IPS-18a (cell line): Measurements from ENCODE around the gene ACER1.

Experiments used
- H3K27ac ChIP-seq: one replicate; pipeline ENCODE4 v1.5.1; 2013; ENCODE audit warnings: low read length
- H3K27me3 ChIP-seq: one replicate; pipeline ENCODE4 v1.6.1; 2013; ENCODE audit warnings: mild to moderate bottlenecking, low read length; ENCODE audit not compliant: control insufficient read depth, insufficient read depth
- H3K36me3 ChIP-seq: one replicate; pipeline ENCODE4 v1.6.1; 2013; ENCODE audit warnings: low read depth, low read length; ENCODE audit not compliant: control insufficient read depth
- H3K4me1 ChIP-seq: one replicate; pipeline ENCODE4 v1.6.1; 2013; ENCODE audit warnings: low read depth, low read length; ENCODE audit not compliant: control insufficient read depth
- H3K4me3 ChIP-seq: one replicate; pipeline ENCODE4 v1.5.1; 2013; ENCODE audit warnings: low read length
- H3K9ac ChIP-seq: one replicate; pipeline ENCODE4 v1.6.1; 2013; ENCODE audit warnings: mild to moderate bottlenecking, low read length, moderate library complexity
- H3K9me3 ChIP-seq: one replicate; pipeline ENCODE4 v1.6.1; 2013; ENCODE audit warnings: low read depth, low read length; ENCODE audit not compliant: control insufficient read depth

Gene ACER1

DNA sequence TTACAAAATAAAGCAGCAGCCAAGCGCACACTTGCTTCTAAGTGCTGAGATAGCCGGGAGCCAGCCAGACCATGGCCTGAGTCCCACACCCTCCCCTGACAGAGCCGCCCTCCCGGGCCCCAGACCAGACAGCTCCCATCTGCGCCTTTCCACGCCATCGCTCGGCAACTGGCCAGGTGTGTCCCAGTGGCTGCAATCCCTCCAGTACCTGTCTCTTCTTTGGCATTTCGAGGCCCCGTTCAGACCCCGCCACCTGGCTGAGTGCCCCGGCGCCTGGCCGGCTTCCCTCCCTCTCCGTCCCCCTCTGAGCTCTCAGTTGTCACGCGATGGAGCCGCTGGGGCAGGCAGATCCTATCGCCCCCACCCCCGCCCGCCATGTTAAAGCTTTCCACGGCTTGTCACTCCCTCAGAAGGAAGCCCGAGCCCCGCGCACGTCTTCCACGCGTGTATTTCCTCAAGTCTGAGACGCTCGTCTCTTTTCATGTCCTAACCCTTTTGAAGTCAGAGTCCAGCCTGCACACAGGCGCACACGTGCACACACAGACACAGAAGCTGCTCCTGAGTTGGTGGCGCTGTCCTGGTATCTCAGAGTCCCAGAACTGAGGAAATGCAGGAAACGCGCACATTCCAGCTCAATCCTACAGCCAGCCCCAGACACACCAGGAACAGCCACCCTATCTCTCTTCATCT lies 61.5 kb downstream of the ACER1 start:
- Histone ChIP-seq H3K4me3 (no peak overlapping the region), H3K27me3 (no peaks in the 10 kb centered on the region), H3K9ac (no peak overlapping the region), H3K4me1 (peaks cover 37% of the 10 kb centered on the region), H3K36me3 (peaks cover 24% of the 10 kb centered on the region), H3K9me3 (no peaks in the 10 kb centered on the region), H3K27ac (no peak overlapping the region)

DNA sequence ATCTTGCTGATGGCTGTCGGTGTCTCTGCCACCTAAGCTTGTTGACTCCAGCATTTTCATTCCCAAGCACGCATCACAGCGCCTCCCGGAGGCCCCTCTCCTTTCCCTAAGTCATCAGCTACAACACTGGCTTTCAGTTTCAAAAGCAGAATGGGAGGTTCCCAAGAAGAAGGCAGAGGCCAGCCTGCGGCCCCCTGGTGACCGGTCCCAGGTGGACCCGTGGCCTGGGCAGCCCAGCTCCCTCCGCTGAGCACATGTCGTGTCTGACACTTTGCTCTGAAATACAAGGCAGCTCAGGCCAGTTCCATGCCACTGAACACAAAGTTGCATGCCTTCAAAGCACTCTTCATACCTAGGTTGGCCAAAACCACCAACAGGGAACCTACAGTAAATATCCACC lies 62.2 kb downstream of the ACER1 start:
- Histone ChIP-seq H3K9me3 (no peaks in the 10 kb centered on the region), H3K4me1 (peaks cover 37% of the 10 kb centered on the region), H3K9ac (no peak overlapping the region), H3K36me3 (peaks cover 24% of the 10 kb centered on the region), H3K4me3 (no peak overlapping the region), H3K27ac (no peak overlapping the region), H3K27me3 (no peaks in the 10 kb centered on the region)

DNA sequence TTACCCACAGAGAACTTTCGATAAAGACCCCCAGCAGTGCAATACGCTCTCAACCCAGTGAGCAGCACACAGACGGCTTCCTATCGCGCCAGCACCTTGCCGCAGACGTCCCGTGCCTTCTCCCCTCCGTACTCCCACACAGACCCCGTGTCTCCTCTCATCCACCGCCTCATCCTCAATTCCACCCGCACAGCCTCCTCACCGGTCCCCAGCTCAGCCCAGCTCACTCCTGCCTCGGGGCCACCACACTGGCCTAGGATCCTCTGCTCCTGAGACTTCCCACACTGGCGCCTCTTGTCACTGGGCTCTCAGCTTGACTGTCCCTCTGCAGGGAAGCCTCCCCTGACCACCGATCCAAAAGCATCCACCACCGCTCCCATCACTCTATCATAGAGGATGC lies 62.6 kb downstream of the ACER1 start:
- no peaks in the 10 kb centered on the region for H3K27me3 ChIP-seq
- peaks cover 37% of the 10 kb centered on the region for H3K4me1 ChIP-seq
- H3K27ac ChIP-seq = no peak overlapping the region
- peaks cover 24% of the 10 kb centered on the region for H3K36me3 ChIP-seq
- no peaks in the 10 kb centered on the region for H3K9me3 ChIP-seq
- no peak overlapping the region for H3K9ac ChIP-seq
- no peak overlapping the region for H3K4me3 ChIP-seq

DNA sequence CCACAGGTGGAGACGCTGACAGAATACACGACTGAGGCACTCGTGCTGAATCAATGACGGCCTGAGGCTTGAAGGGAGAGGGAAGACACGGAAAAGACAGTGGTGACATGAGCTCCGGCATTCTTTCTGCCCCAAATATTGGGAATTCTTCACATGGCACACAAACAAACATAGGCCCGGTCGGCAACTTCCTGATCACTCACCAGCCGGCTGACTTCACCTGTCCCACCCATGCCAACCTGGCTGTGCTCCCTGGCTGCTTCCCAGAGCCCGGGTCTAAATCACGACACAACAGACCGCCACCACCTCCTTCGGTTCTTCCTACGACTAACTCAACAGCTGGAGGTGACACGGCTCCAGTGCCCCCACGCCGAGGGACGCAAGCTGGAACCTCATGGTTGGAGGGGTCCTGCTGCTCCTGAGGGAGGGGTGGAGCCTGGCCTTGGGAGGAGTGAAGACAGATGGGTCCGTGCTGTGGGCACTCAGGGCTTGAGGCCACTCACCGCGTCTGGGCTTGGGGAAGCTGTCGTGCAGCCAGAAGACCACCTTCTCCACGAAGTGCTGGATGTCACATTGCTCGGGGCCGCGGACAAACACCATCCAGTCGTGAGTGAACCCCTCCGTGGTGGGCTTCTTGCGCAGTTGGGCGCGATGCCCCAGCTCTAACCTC lies 63.2 kb downstream of the ACER1 start:
- H3K9me3 ChIP-seq = no peaks in the 10 kb centered on the region
- no peak overlapping the region for H3K9ac ChIP-seq
- peaks cover 24% of the 10 kb centered on the region for H3K36me3 ChIP-seq
- H3K27me3 ChIP-seq = no peaks in the 10 kb centered on the region
- peaks cover 37% of the 10 kb centered on the region for H3K4me1 ChIP-seq
- H3K4me3 ChIP-seq = no peak overlapping the region
- no peak overlapping the region for H3K27ac ChIP-seq

DNA sequence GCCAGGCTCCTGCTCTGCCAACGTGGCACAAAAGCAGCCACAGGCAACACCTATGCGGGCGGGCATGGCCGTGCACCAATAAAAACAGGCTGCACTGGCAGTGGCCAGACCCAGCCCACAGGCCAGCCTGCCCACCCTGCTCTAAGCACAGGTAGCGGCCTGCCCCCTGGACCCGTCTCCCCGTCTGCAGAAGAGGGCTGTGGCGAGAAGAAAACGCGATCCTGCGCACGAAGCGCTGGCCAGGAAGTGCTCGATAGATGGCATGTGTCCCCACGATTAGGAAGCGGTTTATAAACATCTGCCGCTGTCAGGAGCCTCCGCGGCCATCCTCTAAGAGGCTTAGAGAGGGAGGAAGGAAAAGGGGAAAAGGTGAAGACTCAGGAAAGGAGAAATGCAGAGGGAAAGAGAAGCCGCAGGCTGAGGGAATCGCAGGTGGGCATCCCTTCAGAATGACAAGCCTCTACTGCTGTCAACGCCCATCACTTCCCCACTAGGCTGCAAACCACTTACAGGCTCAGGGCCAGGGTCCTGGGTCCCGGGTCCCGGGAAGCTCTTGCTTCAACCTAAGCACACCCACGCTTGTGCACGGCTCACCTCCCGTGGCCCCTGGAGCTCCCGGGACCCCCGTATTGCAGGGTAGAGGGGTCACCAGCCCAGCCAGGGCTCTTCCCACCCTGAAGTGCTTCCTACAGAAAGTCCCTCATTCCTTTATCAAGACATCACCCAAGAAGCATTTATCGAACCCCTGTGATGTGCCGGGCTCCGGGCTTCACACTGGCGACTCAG lies 64.1 kb downstream of the ACER1 start:
- Histone ChIP-seq H3K9ac (no peak overlapping the region), H3K4me1 (peaks cover 29% of the 10 kb centered on the region), H3K27ac (no peak overlapping the region), H3K9me3 (no peaks in the 10 kb centered on the region), H3K27me3 (no peaks in the 10 kb centered on the region), H3K4me3 (no peak overlapping the region), H3K36me3 (peaks cover 24% of the 10 kb centered on the region)

DNA sequence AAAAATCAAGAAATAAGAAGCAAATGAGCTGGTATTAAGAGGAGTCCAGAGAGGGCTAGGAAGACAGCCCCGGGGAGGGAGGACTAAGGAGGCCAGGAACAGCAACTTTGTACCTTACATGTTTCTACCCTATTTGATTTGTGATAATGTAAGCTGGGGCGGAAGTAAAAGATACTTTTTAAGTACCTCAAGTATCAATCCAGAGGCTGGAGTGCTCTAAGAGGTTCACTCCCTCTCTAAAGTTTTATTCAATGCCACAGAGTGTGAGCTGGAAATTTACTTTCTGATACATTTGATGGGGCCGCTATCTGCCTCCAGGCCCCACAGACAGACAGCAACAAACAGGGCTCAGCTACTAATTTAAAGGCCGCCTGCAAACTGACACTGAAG lies 65.0 kb downstream of the ACER1 start:
- Histone ChIP-seq H3K9ac (no peak overlapping the region), H3K9me3 (no peaks in the 10 kb centered on the region), H3K4me3 (no peak overlapping the region), H3K27me3 (no peaks in the 10 kb centered on the region), H3K36me3 (peaks cover 24% of the 10 kb centered on the region), H3K27ac (no peak overlapping the region), H3K4me1 (peaks cover 20% of the 10 kb centered on the region)

DNA sequence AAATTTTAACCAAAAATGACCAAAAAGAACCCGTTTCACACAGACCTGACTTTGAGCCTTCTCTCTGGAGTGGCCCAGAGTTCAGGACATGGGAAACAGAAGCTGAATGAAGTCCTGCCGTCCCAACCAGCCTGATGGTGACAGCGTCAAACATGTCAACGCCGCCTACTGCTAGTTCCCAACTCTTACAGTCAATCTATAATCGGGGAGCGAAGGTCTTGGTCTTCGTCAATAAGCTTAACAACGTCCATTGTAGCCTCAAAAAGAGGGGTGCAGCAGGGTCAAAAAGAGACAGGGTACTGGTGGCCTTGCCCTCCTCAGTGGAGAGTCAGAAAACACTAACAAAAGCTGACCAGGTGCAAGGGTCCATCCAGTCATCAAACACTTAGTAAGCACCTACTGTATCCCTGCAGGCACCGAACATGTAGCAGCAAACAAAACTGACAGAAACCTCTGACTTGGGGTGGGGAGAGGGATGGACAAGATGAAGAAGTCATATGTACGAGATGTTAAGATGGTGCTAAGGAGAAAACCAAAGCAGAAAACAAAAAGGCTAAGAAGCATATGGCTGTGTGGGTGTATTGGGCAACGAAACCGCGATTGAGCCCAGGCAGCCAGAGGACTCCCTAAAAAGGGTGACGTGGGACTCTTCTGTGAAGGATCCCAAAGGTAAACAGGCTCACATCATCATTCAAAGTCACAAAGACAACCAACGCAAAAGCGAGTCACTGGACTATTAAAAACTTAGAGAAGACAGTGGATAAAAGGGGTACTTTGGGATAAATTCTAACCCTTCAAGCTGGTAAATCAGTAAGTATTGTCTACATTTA lies 65.6 kb downstream of the ACER1 start:
- Histone ChIP-seq H3K9ac (no peak overlapping the region), H3K4me1 (peaks cover 14% of the 10 kb centered on the region), H3K4me3 (no peak overlapping the region), H3K36me3 (peaks cover 24% of the 10 kb centered on the region), H3K27ac (no peak overlapping the region), H3K9me3 (no peaks in the 10 kb centered on the region), H3K27me3 (no peaks in the 10 kb centered on the region)

DNA sequence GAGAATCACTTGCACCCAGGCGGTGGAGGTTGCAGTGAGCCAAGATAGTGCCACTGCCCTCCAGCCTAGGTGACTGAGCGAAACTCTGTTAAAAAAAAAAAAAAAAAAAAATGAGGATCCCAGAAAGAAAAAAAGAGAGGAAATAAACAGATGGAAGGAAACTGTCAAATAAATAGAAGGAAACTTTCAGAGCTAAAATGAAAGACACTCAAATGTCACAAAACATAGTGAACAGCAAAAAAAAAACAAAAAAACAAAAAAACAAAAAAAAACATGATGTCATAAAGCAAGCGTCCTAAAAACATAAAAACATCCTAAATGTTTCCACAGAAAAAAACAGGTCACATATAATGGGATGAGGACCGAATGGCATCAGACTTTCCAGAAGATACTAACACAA lies 68.6 kb downstream of the ACER1 start:
- Histone ChIP-seq H3K27me3 (no peaks in the 10 kb centered on the region), H3K9me3 (no peaks in the 10 kb centered on the region), H3K4me3 (no peak overlapping the region), H3K4me1 (no peaks in the 10 kb centered on the region), H3K27ac (no peak overlapping the region), H3K9ac (no peak overlapping the region), H3K36me3 (peaks cover 35% of the 10 kb centered on the region)

DNA sequence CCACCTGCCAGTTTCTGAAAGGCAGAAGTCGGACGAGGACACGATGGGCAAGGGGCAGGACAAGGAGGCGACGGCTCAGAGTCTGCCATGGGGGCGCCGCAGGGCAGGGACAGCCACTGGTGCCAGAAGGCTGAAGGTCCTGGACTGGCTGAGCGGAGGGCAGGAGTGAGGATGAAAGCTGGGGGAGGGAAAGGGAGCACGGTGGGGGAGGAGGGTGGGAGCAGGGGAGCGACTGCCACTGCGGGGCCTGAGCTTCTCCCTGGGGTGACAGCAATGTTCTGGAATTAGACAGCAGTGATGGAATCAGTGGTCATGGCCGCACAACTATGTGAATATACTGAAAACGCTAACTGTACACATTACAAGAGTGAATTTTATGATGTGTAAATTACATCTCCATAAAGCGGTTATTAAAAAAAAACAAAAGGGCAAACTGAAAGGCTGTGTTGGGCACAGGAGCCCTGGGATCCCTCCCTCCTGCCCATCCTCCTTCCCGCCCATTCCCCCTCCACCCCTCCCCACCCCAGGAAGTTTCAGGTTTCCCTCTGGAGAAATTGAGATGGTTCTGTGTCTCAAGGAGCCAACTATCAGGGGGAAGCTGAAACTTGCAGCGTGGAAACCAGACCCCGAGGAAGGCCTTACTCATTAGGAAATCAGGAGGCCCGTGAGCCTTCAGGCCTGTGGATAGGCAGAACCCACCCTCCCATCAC lies 69.5 kb downstream of the ACER1 start:
- Histone ChIP-seq H3K4me3 (no peak overlapping the region), H3K36me3 (peaks cover 37% of the 10 kb centered on the region), H3K4me1 (no peaks in the 10 kb centered on the region), H3K27ac (peak overlapping the region; percentile 75), H3K9me3 (no peaks in the 10 kb centered on the region), H3K27me3 (no peaks in the 10 kb centered on the region), H3K9ac (no peak overlapping the region)

DNA sequence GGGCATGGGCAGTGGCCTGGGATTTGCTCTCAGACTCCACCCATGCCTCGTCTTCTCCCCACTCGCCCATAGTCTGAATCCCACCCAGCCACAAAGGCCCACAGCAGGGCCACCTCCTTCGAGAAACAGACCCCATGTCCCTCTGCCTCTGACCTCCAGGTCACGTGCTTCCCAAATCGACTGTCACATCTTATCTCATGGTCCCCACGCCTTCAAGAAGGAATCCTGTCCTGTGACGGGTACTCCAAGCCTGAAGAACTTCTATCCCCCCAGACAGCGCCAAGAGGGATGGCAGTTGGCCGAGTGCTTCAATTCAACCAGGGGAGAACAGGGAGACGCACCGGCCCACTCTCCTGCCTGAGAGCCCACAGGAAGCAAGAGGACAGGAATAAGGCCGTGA lies 70.1 kb downstream of the ACER1 start:
- no peaks in the 10 kb centered on the region for H3K4me1 ChIP-seq
- no peak overlapping the region for H3K27ac ChIP-seq
- peaks cover 34% of the 10 kb centered on the region for H3K36me3 ChIP-seq
- H3K9ac ChIP-seq = no peak overlapping the region
- H3K27me3 ChIP-seq = no peaks in the 10 kb centered on the region
- H3K4me3 ChIP-seq = no peak overlapping the region
- no peaks in the 10 kb centered on the region for H3K9me3 ChIP-seq

DNA sequence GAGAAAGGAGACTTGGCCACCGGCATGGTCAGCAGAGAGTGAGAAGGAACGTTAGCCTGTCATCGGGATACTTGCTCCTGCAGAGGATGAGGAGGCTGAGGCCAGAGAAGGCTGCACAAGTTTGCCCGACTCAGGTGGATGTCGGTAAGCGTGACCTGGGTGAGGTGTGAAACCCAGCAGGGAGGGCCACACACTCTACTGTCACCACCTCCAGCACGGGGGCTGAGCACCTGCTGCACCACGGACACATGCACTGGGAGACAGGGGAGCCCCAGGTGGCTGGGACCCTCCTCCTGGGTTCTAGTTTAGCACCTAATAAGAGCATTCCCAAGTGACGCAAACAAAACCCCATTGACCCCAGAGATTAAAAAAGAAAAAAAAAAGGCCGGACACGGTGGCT lies 70.9 kb downstream of the ACER1 start:
- Histone ChIP-seq H3K4me3 (no peak overlapping the region), H3K9me3 (no peaks in the 10 kb centered on the region), H3K4me1 (no peaks in the 10 kb centered on the region), H3K27me3 (no peaks in the 10 kb centered on the region), H3K9ac (no peak overlapping the region), H3K27ac (no peak overlapping the region), H3K36me3 (peaks cover 34% of the 10 kb centered on the region)
